ENCODE measurements around the gene TP53TG5. TPM values are rescaled to one million over a fixed set of nuclear protein-coding genes. Genes with fewer than 3 reads are reported as not detected.

TP53TG5 gene
- total and polyA plus RNA-seq, 2 of the 8 experiments (the other 6 are each of a cell fraction or from before 2014, with no cell fraction given): not detected

DNA sequence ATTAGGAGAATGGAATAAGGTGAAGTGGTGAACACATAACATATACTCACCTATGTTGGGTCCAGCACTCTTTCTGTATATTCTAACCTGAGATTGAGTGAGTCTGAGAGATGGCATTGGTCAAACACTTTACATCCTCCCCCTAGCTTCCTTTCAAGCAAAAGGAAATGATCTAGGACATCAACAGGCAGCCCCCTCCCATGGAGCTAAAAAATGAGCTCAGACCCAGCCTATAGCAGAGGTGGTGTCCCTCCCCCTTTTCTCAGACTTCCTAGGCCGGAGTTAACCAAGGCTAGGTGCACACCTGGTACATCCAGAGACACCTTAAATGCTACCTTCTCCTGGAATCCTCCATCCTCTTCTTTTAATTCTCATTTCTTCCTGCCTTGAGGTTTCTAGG, 24.4 kb downstream of the TP53TG5 start:
- H3K23ac ChIP-seq (ENCODE audit: insufficient read length): no peak overlapping the region
- no peak overlapping the region for H3K9ac ChIP-seq (replicated peaks in 1 of 4; ENCODE audit: extremely low read depth in 1 of 4, low read depth in 3 of 4, low read length in 3 of 4)
- H3K79me1 ChIP-seq (ENCODE audit: low read depth, low read length): no peaks in the 10 kb centered on the region
- H3K4me3 ChIP-seq (ENCODE audit: extremely low read depth in 1 of 4, insufficient read depth in 2 of 4, low read depth in 3 of 4, low read length in 4 of 4): no peak overlapping the region
- peaks cover 0 to 11% (median 5%) of the 10 kb centered on the region in 4 experiments; a peak in 4 of 7 replicates for H3K4me1 ChIP-seq (replicated peaks in 1 of 4; ENCODE audit: control insufficient read depth in 3 of 4, insufficient read depth in 4 of 4, low read length in 3 of 4)
- no peak overlapping the region for H3K18ac ChIP-seq (ENCODE audit: extremely low read depth, low read length)
- FAIRE-seq (no peak), DNase-seq (ENCODE audit: low read depth in 1 of 2, low spot score in 2 of 2) (no peak)
- no peak overlapping the region for H4K91ac ChIP-seq (replicated peaks; ENCODE audit: insufficient read length, low read length)
- H2BK5ac ChIP-seq (ENCODE audit: low read depth, low read length): no peak overlapping the region
- no peak overlapping the region for H3K4me2 ChIP-seq (ENCODE audit: insufficient read depth in 1 of 2, low read depth in 2 of 2, low read length in 2 of 2)
- no peak overlapping the region for H4K5ac ChIP-seq (ENCODE audit: insufficient read length, low read depth, low read length)
- H3K9me3 ChIP-seq (ENCODE audit: insufficient read depth in 2 of 2, low read depth in 1 of 2, low read length in 1 of 2): no peaks in the 10 kb centered on the region
- no peaks in the 10 kb centered on the region for H3K79me2 ChIP-seq (ENCODE audit: control insufficient read depth in 1 of 2, insufficient read depth in 2 of 2, low read length in 2 of 2)
- H2BK15ac ChIP-seq (ENCODE audit: low read length): no peak overlapping the region
- WGBS, 2 experiments (ENCODE audit: extremely low coverage in 1 of 2, insufficient coverage in 1 of 2, insufficient read length in 1 of 2, insufficient replicate concordance in 2 of 2, low coverage in 1 of 2, low lambda C conversion rate in 2 of 2, missing lambda C conversion rate in 1 of 2): 83% methylated on average over 1 of the region's 1 CpG; no CpG with 5 or more reads in 1 of the 2 experiments
- H2AFZ ChIP-seq (ENCODE audit: low read length): no peak overlapping the region
- H3K14ac ChIP-seq (ENCODE audit: insufficient read length): no peak overlapping the region
- H2BK120ac ChIP-seq (replicated peaks; ENCODE audit: low read depth, low read length): no peak overlapping the region
- H3K27me3 ChIP-seq (replicated peaks in 1 of 4; ENCODE audit: control insufficient read depth in 3 of 4, extremely low read depth in 1 of 4, insufficient read depth in 3 of 4, low read length in 3 of 4): no peaks in the 10 kb centered on the region
- no peak overlapping the region for H2BK20ac ChIP-seq (ENCODE audit: low read length)
- no peak overlapping the region for H2AK5ac ChIP-seq (ENCODE audit: low read depth, low read length)
- H3K4ac ChIP-seq (replicated peaks; ENCODE audit: insufficient read length, low read depth, low read length): no peak overlapping the region
- ChIA-PET POLR2A (ENCODE audit: partially characterized antibody) (interaction anchor here (1.2 to 13.2 kb wide), 3 partner anchors 7 to 17 kb away, joined by 4 to 113 read pairs (median 4); partner anchors contain the start of gene SDC4), CTCF (ENCODE audit: partially characterized antibody) (interaction anchor here (0.6 to 2.4 kb wide), 7 partner anchors 10 to 83 kb away, joined by 3 to 12 read pairs (median 3); no protein-coding TSS in a partner anchor)
- no peak overlapping the region for H2BK12ac ChIP-seq (ENCODE audit: low read depth, low read length)
- H3K27ac ChIP-seq (ENCODE audit: low read depth, low read length): no peak overlapping the region
- H3K56ac ChIP-seq (replicated peaks; ENCODE audit: insufficient read length, low read depth, low read length): no peak overlapping the region
- no peaks in the 10 kb centered on the region for H4K20me1 ChIP-seq (replicated peaks in 1 of 2; ENCODE audit: control insufficient read depth in 1 of 2, insufficient read depth in 2 of 2, low read length in 2 of 2)
- no peak overlapping the region for H4K8ac ChIP-seq (ENCODE audit: extremely low read depth, insufficient read depth, low read length)
- H3K36me3 ChIP-seq (ENCODE audit: control insufficient read depth in 2 of 4, insufficient read depth in 4 of 4, low read length in 3 of 4): no peaks in the 10 kb centered on the region
- H3K23me2 ChIP-seq (ENCODE audit: low read depth, low read length): no peaks in the 10 kb centered on the region
- TF ChIP-seq JUND (IDR thresholded peaks at IDR 0.05; ENCODE audit: low read length): no peak
- no peak for TF ChIP-seq ZNF274 (IDR thresholded peaks at IDR 0.05; ENCODE audit: borderline replicate concordance, extremely low read depth, low read length)
- TF ChIP-seq TAF7 (optimal IDR thresholded peaks at IDR 0.05; ENCODE audit: borderline replicate concordance, low read depth, low read length): no peak
- TF ChIP-seq RNF2 (IDR thresholded peaks at IDR 0.05; ENCODE audit: borderline replicate concordance, low read depth, low read length, missing control alignments, poor library complexity, severe bottlenecking): no peak
- no peak for TF ChIP-seq TCF12 (IDR thresholded peaks at IDR 0.05; ENCODE audit: low read depth, low read length)
- no peak for TF ChIP-seq PHF8 (conservative IDR thresholded peaks at IDR 0.05; ENCODE audit: low read depth, low read length)
- no peak for TF ChIP-seq SUZ12 (IDR thresholded peaks at IDR 0.05; ENCODE audit: low read length)
- no peak for TF ChIP-seq BCL11A (IDR thresholded peaks at IDR 0.05; ENCODE audit: low read depth in 2 of 2, low read length in 2 of 2)
- no peak for TF ChIP-seq NRF1 (IDR thresholded peaks at IDR 0.05; ENCODE audit: low read depth, low read length)
- TF ChIP-seq POU5F1 (IDR thresholded peaks at IDR 0.05; ENCODE audit: low read depth, low read length): no peak
- no peak for TF ChIP-seq BACH1 (IDR thresholded peaks at IDR 0.05; ENCODE audit: low read length)
- TF ChIP-seq SIX5 (IDR thresholded peaks at IDR 0.05; ENCODE audit: low read depth, low read length): no peak
- TF ChIP-seq CHD1 (IDR thresholded peaks at IDR 0.05; ENCODE audit: low read depth, low read length): no peak
- TF ChIP-seq ASH2L (IDR thresholded peaks at IDR 0.05; ENCODE audit: low read length): no peak
- TF ChIP-seq CTBP2 (IDR thresholded peaks at IDR 0.05; ENCODE audit: borderline replicate concordance, insufficient read depth, insufficient read length, low read length): no peak

Measured in H1 (cell line).